HFFc6 (cell line): ENCODE data around the gene TBC1D1. TPM values are rescaled to one million over a fixed set of nuclear protein-coding genes. Genes with fewer than 3 reads are reported as not detected.

Experiments
- DNase-seq: peaks from one replicate; pipeline ENCODE4 v3.0.0-alpha.2; 2018
- H3K27ac Mint-ChIP-seq: 2 replicates; pipeline ENCODE4 v1.8.0; 2020; ENCODE audit warnings: mild to moderate bottlenecking, mixed read lengths
- H3K27me3 Mint-ChIP-seq: 2 replicates; pipeline ENCODE4 v1.8.0; 2021; ENCODE audit warnings: mild to moderate bottlenecking, moderate library complexity, mixed read lengths; ENCODE audit not compliant: insufficient read depth
- H3K36me3 Mint-ChIP-seq: 2 replicates; pipeline ENCODE4 v1.8.0; 2021; ENCODE audit warnings: low read depth, mixed read lengths
- H3K4me1 Mint-ChIP-seq: 2 replicates; pipeline ENCODE4 v1.8.0; 2020; ENCODE audit warnings: low read depth, mixed read lengths
- H3K4me3 Mint-ChIP-seq: 2 replicates; pipeline ENCODE4 v1.8.0; 2020; ENCODE audit warnings: mild to moderate bottlenecking, moderate library complexity, mixed read lengths
- H3K9me3 Mint-ChIP-seq: 2 replicates; pipeline ENCODE4 v1.8.0; 2020; ENCODE audit warnings: mild to moderate bottlenecking, mixed read lengths
- total RNA-seq, 6 experiments: library from RNA; stranded (reverse); fragmentation: NEBNext Ultra II Directional; extraction: Animal tissue kit (Norgen Biotek cat#: 25700); gene quantifications; 2 replicates in 1 of 6; 3 replicates in 5 of 6; pipeline ENCODE4 v1.2.3, GENCODE V29; 2021
- TF ChIP-seq, protein P1 (sequence below): fragments of 200-600 bp; sonication (generic); IDR thresholded peaks from 2 replicates; pipeline ENCODE4 v1.5.0; 2021; ENCODE audit warnings: antibody characterized with exemption, mild to moderate bottlenecking

The TBC1D1 gene
- total RNA-seq, 6 experiments from 2014 or later, result 78.5 to 126 (median 112) TPM

DNA sequence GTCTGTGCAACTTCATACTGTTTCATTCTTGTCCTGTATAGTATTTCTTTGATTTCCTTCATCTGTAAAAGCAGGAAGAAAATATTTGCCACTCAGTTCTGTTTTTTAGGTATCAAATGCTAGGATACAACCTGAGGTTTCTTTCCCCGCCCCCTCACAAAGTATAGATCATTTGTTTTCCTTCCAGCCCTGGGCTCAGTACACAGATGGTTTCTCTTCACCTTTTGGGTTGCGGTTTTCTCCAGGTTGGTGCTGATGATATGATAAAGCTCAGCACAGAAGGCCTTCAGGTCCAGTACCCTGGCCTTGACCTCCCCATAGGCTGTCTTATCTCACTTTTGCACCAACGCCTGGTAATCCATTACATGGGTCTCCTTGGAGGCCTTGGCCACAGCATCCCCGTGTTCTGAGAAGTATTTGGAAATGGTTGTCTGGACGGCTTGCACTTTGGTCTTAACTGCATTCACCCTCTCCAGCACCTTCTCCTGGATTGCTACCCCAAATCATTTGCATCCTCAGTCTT lies 104.5 kb downstream of the TBC1D1 start:
- H3K4me3 Mint-ChIP-seq, result no peak overlapping the region
- no peak overlapping the region for H3K27ac Mint-ChIP-seq

DNA sequence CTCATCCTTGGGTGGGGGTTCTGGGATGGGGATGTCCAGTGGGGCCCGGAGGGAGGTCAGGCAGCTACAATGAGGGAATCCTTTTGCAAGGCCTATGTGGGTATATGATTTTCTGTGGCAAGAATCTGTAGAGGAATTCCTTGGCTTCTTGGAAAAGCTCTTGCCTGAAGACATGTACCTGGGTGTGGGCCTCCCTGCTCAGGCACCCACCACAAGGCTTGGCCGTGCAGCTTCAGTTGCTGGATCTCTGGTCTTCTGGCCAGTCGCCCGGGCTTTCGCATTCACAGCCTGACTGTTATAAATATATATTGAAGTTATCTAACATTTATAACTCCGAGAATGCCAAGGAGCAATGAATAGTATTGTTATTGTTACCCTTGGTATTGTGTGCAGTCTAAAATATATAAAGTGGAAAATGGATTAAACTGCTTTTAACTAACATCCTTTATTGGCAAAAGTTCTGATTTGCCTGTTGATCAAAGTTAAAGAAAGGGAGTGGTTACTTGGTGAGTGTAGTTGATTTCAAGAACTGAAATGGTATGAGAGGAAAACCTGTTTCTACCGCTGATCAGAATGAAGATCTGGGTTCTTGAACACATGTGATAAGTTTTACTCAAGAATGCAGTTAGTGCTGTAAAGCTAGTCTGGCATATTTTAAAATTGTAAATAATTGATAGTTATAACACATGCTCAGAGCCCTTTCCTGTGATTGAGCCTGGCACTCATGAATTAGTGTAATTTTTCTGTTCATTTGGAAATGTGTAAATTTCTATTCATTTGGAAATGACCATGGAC lies 105.3 kb downstream of the TBC1D1 start:
- Mint-ChIP-seq H3K9me3 (no peaks in the 10 kb centered on the region), H3K4me3 (no peak overlapping the region), H3K4me1 (peaks cover 13% of the 10 kb centered on the region; the same call in 1 of the 2 replicates), H3K27me3 (no peaks in the 10 kb centered on the region), H3K27ac (no peak overlapping the region), H3K36me3 (peaks cover 9% of the 10 kb centered on the region; the same call in 1 of the 2 replicates)
- TF ChIP-seq, protein P1, sequence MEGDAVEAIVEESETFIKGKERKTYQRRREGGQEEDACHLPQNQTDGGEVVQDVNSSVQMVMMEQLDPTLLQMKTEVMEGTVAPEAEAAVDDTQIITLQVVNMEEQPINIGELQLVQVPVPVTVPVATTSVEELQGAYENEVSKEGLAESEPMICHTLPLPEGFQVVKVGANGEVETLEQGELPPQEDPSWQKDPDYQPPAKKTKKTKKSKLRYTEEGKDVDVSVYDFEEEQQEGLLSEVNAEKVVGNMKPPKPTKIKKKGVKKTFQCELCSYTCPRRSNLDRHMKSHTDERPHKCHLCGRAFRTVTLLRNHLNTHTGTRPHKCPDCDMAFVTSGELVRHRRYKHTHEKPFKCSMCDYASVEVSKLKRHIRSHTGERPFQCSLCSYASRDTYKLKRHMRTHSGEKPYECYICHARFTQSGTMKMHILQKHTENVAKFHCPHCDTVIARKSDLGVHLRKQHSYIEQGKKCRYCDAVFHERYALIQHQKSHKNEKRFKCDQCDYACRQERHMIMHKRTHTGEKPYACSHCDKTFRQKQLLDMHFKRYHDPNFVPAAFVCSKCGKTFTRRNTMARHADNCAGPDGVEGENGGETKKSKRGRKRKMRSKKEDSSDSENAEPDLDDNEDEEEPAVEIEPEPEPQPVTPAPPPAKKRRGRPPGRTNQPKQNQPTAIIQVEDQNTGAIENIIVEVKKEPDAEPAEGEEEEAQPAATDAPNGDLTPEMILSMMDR, result no peak
- no peak for DNase-seq

More for the DNA sequence above, 104.5 kb downstream of the TBC1D1 start:
- TF ChIP-seq, protein P1, result no peak
- Mint-ChIP-seq H3K36me3 (peaks cover 9% of the 10 kb centered on the region; the same call in 1 of the 2 replicates), H3K9me3 (no peaks in the 10 kb centered on the region), H3K4me1 (peaks cover 13% of the 10 kb centered on the region; the same call in 1 of the 2 replicates), H3K27me3 (no peaks in the 10 kb centered on the region)
- DNase-seq, result no peak

DNA sequence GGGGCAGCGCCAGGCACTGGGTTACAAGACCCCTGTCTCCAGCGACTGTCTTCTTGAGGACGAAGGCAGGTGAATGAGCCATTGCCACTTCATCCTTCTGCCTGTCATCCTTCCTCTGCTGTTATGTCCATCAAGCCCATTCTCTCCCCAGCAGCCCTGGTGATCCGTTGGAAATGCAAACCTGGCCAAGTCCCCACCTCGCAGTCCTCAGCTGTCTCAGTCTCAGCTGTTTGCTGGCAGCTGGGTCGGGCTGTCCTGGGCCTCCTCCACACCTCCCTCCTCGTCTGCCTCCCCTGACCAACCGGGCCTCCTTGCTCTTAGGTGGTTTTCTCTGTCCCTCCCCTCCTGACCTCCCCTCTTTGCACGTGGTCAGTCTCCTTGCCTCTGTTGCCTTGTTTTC lies 107.3 kb downstream of the TBC1D1 start:
- Mint-ChIP-seq H3K27ac (no peak overlapping the region), H3K4me3 (no peak overlapping the region), H3K27me3 (no peaks in the 10 kb centered on the region), H3K4me1 (peaks cover 29% of the 10 kb centered on the region), H3K36me3 (no peaks in the 10 kb centered on the region), H3K9me3 (no peaks in the 10 kb centered on the region)
- TF ChIP-seq, protein P1, result no peak
- DNase-seq, result no peak

DNA sequence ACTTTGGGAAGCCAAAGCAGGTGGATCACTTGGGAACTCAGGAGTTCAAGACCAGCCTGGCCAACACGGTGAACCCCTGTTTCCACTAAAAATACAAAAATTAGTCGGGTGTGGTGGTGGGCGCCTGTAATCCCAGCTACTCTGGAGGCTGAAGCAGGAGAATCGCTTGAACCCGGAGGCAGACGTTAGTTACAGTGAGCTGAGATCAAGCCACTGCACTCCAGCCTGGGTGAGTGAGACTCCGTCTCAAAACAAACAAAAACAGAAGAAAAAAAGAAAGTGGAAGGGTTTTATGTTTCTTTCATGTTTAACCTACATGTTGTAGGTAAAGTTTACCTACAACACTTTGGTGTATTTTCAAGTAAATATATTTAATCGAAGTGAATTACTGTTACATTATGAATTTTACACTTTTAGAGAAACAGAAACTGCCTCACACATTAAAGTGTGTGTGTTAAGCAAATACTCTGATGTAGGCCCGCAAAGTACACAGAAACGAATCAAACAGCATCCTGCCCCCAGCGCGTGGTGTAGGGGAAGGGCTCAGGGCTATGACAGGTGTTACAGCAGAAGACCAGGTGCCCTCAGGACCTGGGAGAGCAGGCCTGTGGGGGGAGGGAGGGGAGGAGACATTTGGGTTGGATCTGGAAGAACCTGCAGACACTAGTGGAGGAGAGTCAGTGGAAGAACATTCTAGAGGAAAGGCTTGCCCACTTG lies 108.3 kb downstream of the TBC1D1 start:
- no peaks in the 10 kb centered on the region for H3K27me3 Mint-ChIP-seq
- H3K9me3 Mint-ChIP-seq, result no peaks in the 10 kb centered on the region
- no peaks in the 10 kb centered on the region for H3K36me3 Mint-ChIP-seq
- no peak overlapping the region for H3K4me3 Mint-ChIP-seq
- TF ChIP-seq, protein P1, result no peak
- no peak for DNase-seq
- peaks cover 37% of the 10 kb centered on the region for H3K4me1 Mint-ChIP-seq
- H3K27ac Mint-ChIP-seq, result no peak overlapping the region

DNA sequence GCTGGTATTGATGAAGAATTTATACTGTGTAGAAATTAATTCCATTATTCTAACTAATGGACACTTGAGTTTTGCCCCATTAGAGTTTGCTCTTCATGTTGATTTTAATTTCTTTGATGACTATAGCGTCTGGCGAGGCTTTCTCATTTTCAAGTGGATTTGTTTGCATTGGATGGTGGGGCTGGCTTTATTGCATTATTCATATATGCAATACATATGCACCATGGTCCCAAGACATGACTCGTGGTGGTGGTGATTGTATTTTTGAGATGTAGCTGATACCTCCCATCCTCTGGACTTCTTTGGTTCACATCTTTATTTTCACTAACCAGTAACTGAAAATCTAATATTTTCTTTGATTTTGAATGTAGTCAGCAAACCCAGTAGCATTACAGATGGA lies 109.1 kb downstream of the TBC1D1 start:
- Mint-ChIP-seq H3K36me3 (no peaks in the 10 kb centered on the region), H3K27me3 (no peaks in the 10 kb centered on the region), H3K27ac (no peak overlapping the region), H3K9me3 (no peaks in the 10 kb centered on the region), H3K4me1 (peaks cover 38% of the 10 kb centered on the region), H3K4me3 (no peak overlapping the region)
- DNase-seq, result no peak
- TF ChIP-seq, protein P1, result no peak
